UCSD-AML1 (cell line): ENCODE results near the gene BMPR1A.
A peak's percentile ranks its signal among the peaks of the same experiment; 100 is the strongest.
"Not testable (repeated sequence)": the region's sequence is repeated elsewhere in the genome, so short reads cannot be mapped to it uniquely, and the experiment has no call there.

ENCODE experiments used
- DNase-seq: peaks from one replicate; lab custom pipeline; 2025; ENCODE audit not compliant: unreplicated experiment; lab: John Stamatoyannopoulos, UW

BMPR1A gene

DNA sequence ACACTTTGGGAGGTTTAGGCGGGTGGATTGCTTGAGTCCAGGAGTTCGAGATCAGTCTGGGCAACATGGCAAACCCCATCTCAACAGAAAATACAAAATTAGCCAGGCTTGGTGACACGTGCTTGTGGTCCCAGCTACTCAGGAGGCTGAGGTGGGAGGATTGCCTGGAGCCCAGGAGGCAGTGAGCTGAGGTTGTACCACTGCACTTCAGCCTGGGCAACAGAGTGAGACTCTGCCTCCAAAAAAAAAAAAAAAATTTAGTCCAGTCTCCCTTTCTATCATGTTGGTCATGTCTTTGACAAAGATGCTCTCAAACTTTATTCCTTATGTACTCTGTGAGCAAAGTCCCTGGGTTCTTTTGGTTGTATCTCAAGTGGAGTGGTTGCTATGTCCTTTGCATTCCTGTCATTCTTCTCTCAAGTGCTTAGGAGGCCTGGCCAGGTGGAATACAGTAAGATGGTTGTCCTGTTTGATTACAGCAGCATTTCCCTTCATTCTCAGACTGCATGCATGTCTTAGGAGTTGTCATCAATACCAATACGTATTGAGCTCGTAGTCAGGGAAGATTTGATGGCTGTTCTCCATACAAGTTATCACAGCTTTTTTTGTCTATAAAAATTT lies 115.3 kb downstream of the BMPR1A start:
- no peak for DNase-seq

DNA sequence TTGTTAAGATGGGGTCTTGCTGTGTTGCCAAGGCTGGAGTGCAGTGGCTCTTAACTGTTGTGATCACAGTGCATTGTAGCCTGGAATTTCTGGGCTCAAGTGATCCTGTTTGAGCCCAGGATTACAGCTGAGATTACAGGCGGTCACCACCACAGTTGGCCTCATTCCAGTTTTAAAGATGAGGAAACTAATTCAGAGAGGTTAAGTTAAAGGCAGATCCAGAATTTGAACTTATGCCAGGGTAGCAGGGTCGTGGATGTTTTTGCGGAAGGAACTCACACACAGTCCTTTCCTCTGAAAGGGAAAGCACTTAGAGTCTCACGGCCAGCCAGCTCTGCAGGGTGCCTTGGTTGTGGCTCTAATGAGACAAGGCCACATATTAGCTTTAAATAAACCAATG lies 116.3 kb downstream of the BMPR1A start:
- DNase-seq, result peak; percentile 37

GRCh38 chr10:86876748-86877147 lies 120.3 kb downstream of the BMPR1A start:
- no peak for DNase-seq

DNA sequence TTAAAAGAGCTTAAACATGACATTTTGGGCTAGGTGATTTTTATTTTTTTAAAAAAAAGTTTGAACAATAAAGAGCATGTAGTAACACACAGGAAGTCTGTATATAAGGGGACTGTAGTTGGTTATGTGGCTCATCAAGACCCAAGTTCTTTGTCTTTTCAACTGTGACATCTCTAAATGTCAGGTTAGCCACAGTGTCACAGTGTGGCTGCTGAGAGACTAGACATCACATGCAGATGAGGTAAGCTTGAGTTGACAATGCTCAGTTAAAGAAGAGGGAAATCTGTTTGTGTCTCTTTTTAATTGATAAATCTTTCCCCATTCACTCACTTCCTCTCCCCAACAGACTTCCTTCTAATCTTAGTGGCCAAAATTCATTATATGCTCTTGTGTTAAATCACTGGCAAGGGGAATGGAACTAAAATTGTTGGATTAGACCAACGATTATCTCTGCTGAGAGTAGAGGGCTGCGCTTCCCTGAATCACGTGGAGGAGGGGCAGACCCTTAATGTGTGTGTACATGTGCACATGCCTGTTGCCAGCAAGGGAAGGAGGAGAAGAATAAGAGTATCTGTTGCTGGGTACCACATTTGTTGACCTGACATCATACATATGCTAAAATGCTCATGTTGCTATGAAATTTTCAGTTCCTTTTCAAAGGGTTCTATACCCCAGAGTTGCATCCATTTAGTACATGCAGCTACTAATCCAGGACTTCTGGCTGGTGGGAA lies 122.7 kb downstream of the BMPR1A start:
- DNase-seq, result no peak

GRCh38 chr10:86880971-86881370 lies 124.6 kb downstream of the BMPR1A start:
- DNase-seq, result no peak

DNA sequence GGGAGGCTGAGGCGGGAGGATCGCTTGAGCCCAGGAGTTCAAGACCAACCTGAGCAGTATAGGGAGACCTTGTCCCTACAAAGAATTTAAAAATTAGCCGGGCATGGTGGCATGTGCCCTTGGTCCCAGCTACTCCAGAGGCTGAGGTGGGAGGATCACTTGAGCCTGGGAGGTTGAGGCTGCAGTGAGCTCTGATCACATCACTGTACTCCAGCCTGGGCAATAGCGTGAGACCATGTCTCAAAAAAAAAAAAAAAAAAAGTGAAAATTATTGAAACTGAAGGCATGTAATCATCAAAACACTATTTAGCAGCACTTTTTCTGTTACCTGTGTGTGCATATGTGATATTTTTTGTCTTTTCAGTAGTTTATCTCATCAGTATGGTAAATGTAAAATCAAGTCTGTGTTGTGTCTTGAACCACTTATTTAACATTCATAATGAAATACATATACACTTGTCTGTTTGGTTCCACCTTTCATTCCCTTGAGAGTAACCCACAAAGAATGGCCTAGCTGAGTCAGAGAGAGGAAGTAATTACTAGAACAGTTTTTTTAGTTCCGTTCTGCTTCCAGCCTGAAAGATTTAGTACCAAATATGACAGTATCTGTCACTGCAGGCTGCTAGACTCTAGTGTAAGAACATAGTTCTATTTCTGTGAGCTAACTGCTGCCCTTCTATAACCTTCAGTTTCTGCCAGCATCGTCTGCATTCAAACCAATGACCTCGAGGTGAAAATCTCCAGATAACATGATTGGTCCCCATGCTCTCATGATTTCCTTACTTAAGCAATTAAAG lies 132.4 kb downstream of the BMPR1A start:
- no peak for DNase-seq

DNA sequence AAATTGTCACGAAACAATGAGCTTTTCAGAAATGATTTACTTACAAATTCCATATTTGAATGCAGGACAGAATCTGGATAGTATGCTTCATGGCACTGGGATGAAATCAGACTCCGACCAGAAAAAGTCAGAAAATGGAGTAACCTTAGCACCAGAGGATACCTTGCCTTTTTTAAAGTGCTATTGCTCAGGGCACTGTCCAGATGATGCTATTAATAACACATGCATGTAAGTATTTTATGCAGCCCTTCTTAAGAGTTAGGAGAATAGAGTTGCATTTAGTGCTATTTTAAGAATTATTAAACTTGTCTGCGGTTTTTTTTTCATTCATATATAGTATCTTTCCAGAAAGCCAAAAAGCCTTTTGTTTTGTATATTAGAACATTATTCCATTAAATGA lies 133.6 kb downstream of the BMPR1A start:
- no peak for DNase-seq

DNA sequence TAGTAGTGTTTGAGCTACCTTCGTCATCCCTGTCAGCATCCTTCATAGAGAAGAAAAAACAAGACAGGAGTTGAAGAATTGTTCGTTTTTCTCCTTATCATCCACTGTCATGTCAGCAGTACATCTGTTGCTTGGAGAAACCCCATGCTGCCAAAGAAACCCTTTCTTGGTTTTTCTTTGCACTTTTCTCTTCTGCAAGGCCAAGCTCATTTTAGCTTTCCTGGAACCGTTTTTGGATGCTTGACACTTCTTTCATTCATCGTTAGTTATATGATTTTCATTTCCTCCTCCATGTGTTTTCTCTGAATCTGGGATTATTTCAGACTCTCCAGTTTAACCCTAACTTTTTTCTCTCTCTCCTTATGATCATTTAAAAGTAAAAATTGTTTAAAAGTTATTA lies 142.1 kb downstream of the BMPR1A start:
- no peak for DNase-seq

- DNase-seq, result no peak
These were observed 142.7 kb downstream of the BMPR1A start for GRCh38 chr10:86899132-86899531.

GRCh38 chr10:86899670-86900276 lies 143.4 kb downstream of the BMPR1A start:
- DNase-seq, result peak; percentile 17

- DNase-seq, result no peak
These were observed 144.5 kb downstream of the BMPR1A start for GRCh38 chr10:86900955-86901354.

DNA sequence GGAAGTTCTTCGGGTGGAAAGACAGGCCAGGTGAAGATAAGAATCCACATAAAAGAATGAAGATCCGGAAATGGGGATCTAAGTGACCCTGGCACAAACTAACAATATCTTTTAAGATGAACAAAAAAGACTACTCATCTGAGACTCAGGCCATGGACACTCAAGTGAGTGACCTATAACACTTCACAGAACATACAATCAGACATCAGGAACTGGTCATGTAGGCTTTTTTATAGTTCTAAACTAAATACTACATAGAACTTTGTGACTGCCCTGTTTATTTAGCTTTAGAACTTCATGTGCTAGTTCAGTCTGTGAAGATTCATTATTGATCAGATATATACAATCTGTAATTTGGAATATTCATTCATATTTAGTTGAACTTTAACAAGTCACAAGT lies 148.2 kb downstream of the BMPR1A start:
- DNase-seq, result no peak

- DNase-seq, result no peak
These were observed 149.0 kb downstream of the BMPR1A start for GRCh38 chr10:86905429-86905828.

DNA sequence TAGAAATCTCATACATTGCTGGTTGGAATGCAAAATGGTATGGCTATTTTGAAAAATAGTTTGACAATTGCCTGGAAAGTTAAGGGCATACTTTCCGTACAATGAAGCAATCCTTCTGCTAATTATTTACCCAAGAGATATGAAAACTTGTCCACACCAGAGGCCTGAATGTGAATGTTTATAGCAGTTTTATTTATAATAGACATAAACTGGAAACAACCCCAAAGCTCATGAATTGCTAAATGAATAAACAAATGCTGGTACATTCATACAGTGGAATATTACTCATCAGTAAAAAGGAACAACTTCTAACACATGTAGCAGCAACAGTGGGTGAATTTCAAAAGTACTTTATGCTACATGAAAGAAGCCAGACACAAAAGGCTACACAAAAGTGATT lies 158.3 kb downstream of the BMPR1A start:
- DNase-seq, result no peak

DNA sequence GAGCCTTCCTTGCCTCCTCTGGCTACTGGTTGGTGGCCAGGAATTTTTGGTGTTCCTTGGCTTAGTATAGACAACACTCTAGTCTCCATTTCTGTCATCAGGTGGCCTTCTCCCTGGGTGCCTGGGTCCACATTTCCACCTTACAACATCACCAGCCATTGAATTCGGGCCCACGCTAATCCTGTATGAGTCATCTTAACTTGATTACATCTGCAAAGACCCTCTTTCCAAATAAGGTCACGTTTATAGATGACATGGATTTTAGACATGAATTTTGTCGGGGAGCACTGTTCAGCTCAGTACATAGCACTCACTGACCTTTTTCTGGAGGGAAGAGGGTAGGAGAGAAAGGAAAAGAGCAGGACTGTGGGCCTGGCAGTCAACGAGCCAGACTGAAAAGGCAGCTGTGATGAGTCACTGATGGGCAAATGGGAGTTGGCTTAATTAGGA lies 161.6 kb downstream of the BMPR1A start:
- no peak for DNase-seq

GRCh38 chr10:86922553-86922961 lies 166.1 kb downstream of the BMPR1A start:
- DNase-seq, result no peak

- DNase-seq, result no peak
These were observed 173.3 kb downstream of the BMPR1A start for GRCh38 chr10:86929468-86930380.

DNA sequence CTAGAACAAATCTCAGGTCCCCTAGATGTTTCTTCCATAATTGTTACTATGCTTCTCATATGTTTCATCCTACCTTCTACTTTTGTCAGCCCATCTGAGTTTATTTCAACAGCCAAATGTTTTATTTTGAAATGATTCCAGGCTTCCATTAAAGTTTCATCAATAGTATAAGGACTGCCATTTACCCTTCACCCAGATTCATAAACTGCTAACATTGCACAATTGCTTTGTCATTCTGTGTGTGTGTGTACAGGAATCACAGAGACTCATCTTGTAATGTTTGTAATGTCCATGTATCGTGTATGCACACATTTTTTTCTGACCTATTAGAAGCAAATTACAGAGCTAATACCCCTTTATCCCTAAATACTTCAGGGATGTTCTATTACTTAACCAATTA lies 175.5 kb downstream of the BMPR1A start:
- no peak for DNase-seq

GRCh38 chr10:86932674-86933073 lies 176.3 kb downstream of the BMPR1A start:
- DNase-seq, result no peak

DNA sequence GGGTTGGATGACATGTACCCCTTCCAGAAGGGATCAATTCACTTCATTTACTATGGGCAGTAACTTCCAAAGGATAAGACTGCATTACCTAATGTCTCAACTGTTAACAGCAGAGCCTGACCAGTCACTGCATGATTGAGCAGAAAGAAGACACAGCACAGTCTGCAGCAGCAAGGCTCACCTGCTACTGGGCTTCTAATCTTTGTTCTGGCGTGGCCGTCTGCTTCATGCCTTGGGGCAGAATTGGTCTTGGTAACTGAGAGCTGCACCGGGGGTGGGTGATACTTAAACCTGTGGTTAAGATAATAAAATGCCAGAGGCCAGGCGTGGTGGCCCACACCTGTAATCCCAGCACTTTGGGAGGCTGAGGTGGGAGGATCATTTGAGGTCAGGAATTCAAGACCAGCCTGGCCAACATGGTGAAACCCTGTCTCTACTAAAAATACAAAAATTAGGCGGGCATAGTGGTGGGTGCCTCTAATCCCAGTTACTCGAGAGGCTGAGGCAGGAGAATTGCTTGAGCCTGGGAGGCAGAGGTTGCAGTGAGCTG lies 177.8 kb downstream of the BMPR1A start:
- not testable (repeated sequence) for DNase-seq
